ENCODE results near the gene PRR20G.

GRCh38 chr3:127260826-127261555, 26.9 kb downstream of the PRR20G start:
- TF ChIP-seq CTCF (IDR thresholded peaks at IDR 0.05) = no peak
- TF ChIP-seq EP300 (IDR thresholded peaks at IDR 0.05) = no peak
- no peak for TF ChIP-seq POLR2A (IDR thresholded peaks at IDR 0.05)
